ENCODE measurements around the gene JAG1. TPM values are rescaled to one million over a fixed set of nuclear protein-coding genes. Genes with fewer than 3 reads are reported as not detected.

JAG1 gene
- total and polyA plus RNA-seq, 2 of the 4 experiments (the other 2 are of a cell fraction): 10.2 to 22.6 TPM

GRCh38 chr20:10705801-10706459 lies 32.1 kb upstream of the JAG1 start:
- H3K4me1 ChIP-seq (ENCODE audit: control insufficient read depth, insufficient read depth, low read length): peaks cover 10% of the 10 kb centered on the region
- no peak overlapping the region for H2BK120ac ChIP-seq (ENCODE audit: low read depth, low read length)
- in situ Hi-C loops (cut with MboI; ENCODE audit: low sequenced_read_pairs): no loop called here
- H3K27ac ChIP-seq (ENCODE audit: insufficient read depth, low read length): no peak overlapping the region
- H3K27me3 ChIP-seq (ENCODE audit: control insufficient read depth, insufficient read depth, low read length): no peaks in the 10 kb centered on the region
- no peak overlapping the region for H4K5ac ChIP-seq (ENCODE audit: low read depth, low read length)
- no peak overlapping the region for H3K4me2 ChIP-seq (ENCODE audit: low read depth, low read length)
- DNase-seq: no peak
- H3K23ac ChIP-seq (ENCODE audit: low read depth, low read length): no peak overlapping the region
- H3K9ac ChIP-seq (ENCODE audit: low read depth, low read length): no peak overlapping the region
- H2BK15ac ChIP-seq (ENCODE audit: low read depth, low read length): no peak overlapping the region
- H3K9me3 ChIP-seq (ENCODE audit: control insufficient read depth, insufficient read depth, low read length): no peaks in the 10 kb centered on the region
- ChIA-PET CTCF (no interaction called here), POLR2A (ENCODE audit: unreplicated experiment) (no interaction called here)
- H2AK5ac ChIP-seq (ENCODE audit: low read depth, low read length): peak overlapping the region; percentile 77
- TF ChIP-seq CTCF (conservative IDR thresholded peaks at IDR 0.05; ENCODE audit: low read depth, low read length): no peak
- TF ChIP-seq RAD21 (IDR thresholded peaks at IDR 0.05; ENCODE audit: low read length): no peak
- no peak for TF ChIP-seq FOS (IDR thresholded peaks at IDR 0.05; ENCODE audit: low read depth, low read length)
- no peak for TF ChIP-seq ELK1 (IDR thresholded peaks at IDR 0.05; ENCODE audit: borderline replicate concordance, low read depth, low read length)
- no peak for TF ChIP-seq RFX5 (IDR thresholded peaks at IDR 0.05; ENCODE audit: low read depth, low read length)
- TF ChIP-seq BHLHE40 (IDR thresholded peaks at IDR 0.05; ENCODE audit: low read depth, low read length): no peak
- TF ChIP-seq MXI1 (IDR thresholded peaks at IDR 0.05; ENCODE audit: borderline replicate concordance, low read depth, low read length): no peak
- no peak for TF ChIP-seq RCOR1 (IDR thresholded peaks at IDR 0.05; ENCODE audit: insufficient replicate concordance, low read length)
- TF ChIP-seq, protein P1, sequence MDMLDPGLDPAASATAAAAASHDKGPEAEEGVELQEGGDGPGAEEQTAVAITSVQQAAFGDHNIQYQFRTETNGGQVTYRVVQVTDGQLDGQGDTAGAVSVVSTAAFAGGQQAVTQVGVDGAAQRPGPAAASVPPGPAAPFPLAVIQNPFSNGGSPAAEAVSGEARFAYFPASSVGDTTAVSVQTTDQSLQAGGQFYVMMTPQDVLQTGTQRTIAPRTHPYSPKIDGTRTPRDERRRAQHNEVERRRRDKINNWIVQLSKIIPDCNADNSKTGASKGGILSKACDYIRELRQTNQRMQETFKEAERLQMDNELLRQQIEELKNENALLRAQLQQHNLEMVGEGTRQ (IDR thresholded peaks at IDR 0.05; ENCODE audit: low read depth, low read length): no peak
- no peak for TF ChIP-seq POLR2A (IDR thresholded peaks at IDR 0.05; ENCODE audit: low read depth, low read length)
- no peak for TF ChIP-seq CHD1 (IDR thresholded peaks at IDR 0.05; ENCODE audit: low read depth, low read length)
- no peak for TF ChIP-seq NFE2L2 (IDR thresholded peaks at IDR 0.05; ENCODE audit: low read depth, low read length)
- TF ChIP-seq CEBPB (IDR thresholded peaks at IDR 0.05; ENCODE audit: low read depth, low read length): no peak
- no peak for TF ChIP-seq SMC3 (IDR thresholded peaks at IDR 0.05; ENCODE audit: low read depth, low read length)
- TF ChIP-seq MAFK (IDR thresholded peaks at IDR 0.05; ENCODE audit: low read depth, low read length): no peak
- no peak for TF ChIP-seq MAZ (IDR thresholded peaks at IDR 0.05; ENCODE audit: borderline replicate concordance, low read depth, low read length)
- H3K36me3 ChIP-seq (ENCODE audit: control insufficient read depth, insufficient read depth, low read length): no peaks in the 10 kb centered on the region
- dilution Hi-C loops (cut with HindIII; ENCODE audit: low sequenced_read_pairs, unreplicated experiment): no loop called here
- no TSS peak for BruUV-seq (replicated peaks)
- H4K20me1 ChIP-seq (ENCODE audit: insufficient read depth, low read length): no peaks in the 10 kb centered on the region
- H3K9me1 ChIP-seq (ENCODE audit: insufficient read depth, low read length): peaks cover 14% of the 10 kb centered on the region
- H3K56ac ChIP-seq (ENCODE audit: extremely low read depth, insufficient read depth, low read length): no peak overlapping the region
- 100% methylated on average over 4 of the region's 16 CpGs; no CpG with 5 or more reads in 1 of the 2 experiments for WGBS, 2 experiments (ENCODE audit: extremely low coverage in 2 of 2, insufficient read length in 1 of 2)
- H4K8ac ChIP-seq (ENCODE audit: low read depth in 2 of 2, low read length in 2 of 2): no peak overlapping the region
- intact Hi-C loops (cut with micrococcal nuclease): no loop called here
- H3K18ac ChIP-seq (ENCODE audit: low read depth, low read length): no peak overlapping the region
- no peaks in the 10 kb centered on the region for H3K79me1 ChIP-seq (ENCODE audit: low read depth in 1 of 2, low read length in 2 of 2)
- H4K91ac ChIP-seq (ENCODE audit: insufficient read depth, low read depth, low read length): peak overlapping the region; percentile 12; the same call in 1 of the 2 replicates
- peak overlapping the region; percentile 19 for H2AFZ ChIP-seq (replicated peaks; ENCODE audit: low read length, poor library complexity)
- 0 out of 2 replicates have a peak overlapping the region, but pooled peaks have one; percentile 2 for H3K14ac ChIP-seq (replicated peaks; ENCODE audit: low read depth, low read length)
- no peak overlapping the region for H2AK9ac ChIP-seq (replicated peaks; ENCODE audit: low read depth, low read length, poor library complexity)
- 0 out of 2 replicates have a peak overlapping the region, but pooled peaks have one; percentile 62 for H3K4ac ChIP-seq (ENCODE audit: low read depth, low read length)
- no peak for ATAC-seq (ENCODE audit: low read depth)
- no peak overlapping the region for H3K4me3 ChIP-seq (ENCODE audit: insufficient read depth, low read depth, low read length)
- peak overlapping the region; percentile 29; the same call in 1 of the 2 replicates for H2BK20ac ChIP-seq (ENCODE audit: low read depth, low read length)
- no peak overlapping the region for H2BK5ac ChIP-seq (ENCODE audit: low read depth, low read length, poor library complexity, severe bottlenecking)

Measured in IMR-90 (cell line).